A549 (cell line): ENCODE results near the gene DCAF11.

Source experiments
- CHD4 ChIP-seq: fragments of 200-600 bp; sonication (generic); IDR thresholded peaks from 2 replicates; pipeline ENCODE4 v1.6.1; 2016; ENCODE audit warnings: antibody characterized with exemption, mild to moderate bottlenecking, borderline replicate concordance
- CTCF ChIP-seq: fragments of >200 bp; sonication (Bioruptor Twin); formaldehyde crosslinking; IDR thresholded peaks from 3 replicates; pipeline ENCODE4 v1.5.1; 2016
- EP300 ChIP-seq, 2 experiments: fragments of >200 bp; sonication (Bioruptor Twin); formaldehyde crosslinking; IDR thresholded peaks; 2 replicates in 1 of 2; 3 replicates in 1 of 2; pipeline ENCODE4 v1.6.1; 2016 to 2017
- ESRRA ChIP-seq: fragments of 150-350 bp; IDR thresholded peaks from 2 replicates; pipeline ENCODE4 v1.6.1; 2014; ENCODE audit warnings: mild to moderate bottlenecking, low read length, borderline replicate concordance
- FOSB ChIP-seq: fragments of 250-450 bp; sonication (Bioruptor Pico); IDR thresholded peaks from 2 replicates; pipeline ENCODE4 v1.5.0; 2020; ENCODE audit warnings: mild to moderate bottlenecking, moderate library complexity
- GATA3 ChIP-seq: IDR thresholded peaks from 2 replicates; pipeline ENCODE4 v1.6.1; 2012; ENCODE audit warnings: borderline replicate concordance
- JUNB ChIP-seq: fragments of >200 bp; sonication (Bioruptor Twin); formaldehyde crosslinking; IDR thresholded peaks from 2 replicates; pipeline ENCODE4 v1.6.1; 2016
- MAX ChIP-seq: IDR thresholded peaks from 2 replicates; pipeline ENCODE4 v1.6.1; 2012
- MAZ ChIP-seq: fragments of 150-350 bp; IDR thresholded peaks from 2 replicates; pipeline ENCODE4 v1.6.1; 2014; ENCODE audit warnings: antibody characterized with exemption, low read depth, low read length, borderline replicate concordance
- NR3C1 ChIP-seq: fragments of >200 bp; sonication (Bioruptor Twin); formaldehyde crosslinking; IDR thresholded peaks from 3 replicates; pipeline ENCODE4 v1.6.1; 2017
- RAD21 ChIP-seq, 2 experiments: fragments of >200 bp in 1 of 2; sonication (Bioruptor Twin) in 1 of 2; formaldehyde crosslinking in 1 of 2; IDR thresholded peaks in 1 of 2; conservative IDR thresholded peaks in 1 of 2; 2 replicates in 1 of 2; 3 replicates in 1 of 2; pipeline ENCODE4 v1.6.1; 2012 to 2018; ENCODE audit warnings: inconsistent platforms in 1 of 2
- SMC3 ChIP-seq: fragments of >200 bp; sonication (Bioruptor Twin); formaldehyde crosslinking; IDR thresholded peaks from 3 replicates; pipeline ENCODE4 v1.6.1; 2018; ENCODE audit warnings: inconsistent platforms
- TF ChIP-seq, protein P1 (sequence below): fragments of 150-350 bp; IDR thresholded peaks from 2 replicates; pipeline ENCODE4 v1.6.1; 2014; ENCODE audit warnings: low read depth, mild to moderate bottlenecking, low read length

GRCh38 chr14:24064856-24065255 lies 49.7 kb upstream of the DCAF11 start:
- TF ChIP-seq CTCF: no peak
- TF ChIP-seq ESRRA: no peak
- TF ChIP-seq FOSB (CRISPR knock-in tag): no peak
- no peak for TF ChIP-seq CHD4
- no peak for TF ChIP-seq GATA3
- no peak for TF ChIP-seq RAD21 (conservative IDR thresholded peaks at IDR 0.05 in 1 of 2, IDR thresholded peaks at IDR 0.05 in 1 of 2)
- TF ChIP-seq MAZ: no peak
- TF ChIP-seq JUNB: no peak
- no peak for TF ChIP-seq SMC3
- no peak for TF ChIP-seq EP300 (IDR thresholded peaks at IDR 0.05)
- TF ChIP-seq MAX: no peak
- no peak for TF ChIP-seq NR3C1
- TF ChIP-seq, protein P1, sequence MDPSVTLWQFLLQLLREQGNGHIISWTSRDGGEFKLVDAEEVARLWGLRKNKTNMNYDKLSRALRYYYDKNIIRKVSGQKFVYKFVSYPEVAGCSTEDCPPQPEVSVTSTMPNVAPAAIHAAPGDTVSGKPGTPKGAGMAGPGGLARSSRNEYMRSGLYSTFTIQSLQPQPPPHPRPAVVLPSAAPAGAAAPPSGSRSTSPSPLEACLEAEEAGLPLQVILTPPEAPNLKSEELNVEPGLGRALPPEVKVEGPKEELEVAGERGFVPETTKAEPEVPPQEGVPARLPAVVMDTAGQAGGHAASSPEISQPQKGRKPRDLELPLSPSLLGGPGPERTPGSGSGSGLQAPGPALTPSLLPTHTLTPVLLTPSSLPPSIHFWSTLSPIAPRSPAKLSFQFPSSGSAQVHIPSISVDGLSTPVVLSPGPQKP: no peak
